ENCODE data around the gene RANBP10. TPM values are rescaled to one million over a fixed set of nuclear protein-coding genes. Genes with fewer than 3 reads are reported as not detected.

The RANBP10 gene
- total and polyA plus RNA-seq, 10 of the 15 experiments (the other 5 are each of a cell fraction or from before 2014, with no cell fraction given), result 1.2 to 20.4 (median 10.8) TPM

DNA sequence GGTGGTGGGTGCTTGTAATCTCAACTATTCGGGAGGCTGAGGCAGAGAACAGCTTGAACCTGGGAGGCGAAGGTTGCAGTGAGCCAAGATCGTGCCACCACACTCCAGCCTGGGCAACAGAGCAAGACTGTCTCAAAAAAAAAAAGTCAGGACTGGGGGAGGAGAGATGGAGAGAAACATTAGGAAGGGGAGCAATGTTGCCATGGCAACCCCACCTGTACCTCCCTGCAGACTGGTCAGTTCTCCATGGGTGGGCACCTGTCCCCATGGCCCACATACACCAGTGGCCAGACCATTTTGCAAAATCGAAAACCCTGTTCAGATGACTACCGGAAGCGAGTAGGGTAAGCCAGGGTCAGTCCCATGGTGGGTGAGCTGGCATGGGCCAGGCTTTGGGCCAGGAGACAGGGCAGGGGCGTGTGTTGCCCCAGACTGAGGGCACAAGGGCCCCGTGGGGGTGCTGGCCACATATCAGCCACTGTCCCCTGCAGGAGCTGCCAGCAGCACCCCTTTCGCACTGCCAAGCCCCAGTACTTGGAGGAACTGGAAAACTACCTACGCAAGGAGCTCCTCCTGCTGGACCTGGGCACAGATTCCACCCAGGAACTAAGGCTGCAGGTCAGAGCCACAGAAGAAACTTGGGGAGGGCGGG, 14.4 kb upstream of the RANBP10 start (continued):
- TF ChIP-seq DPF2 (IDR thresholded peaks at IDR 0.05), result no peak
- TF ChIP-seq SIN3A (IDR thresholded peaks at IDR 0.05; ENCODE audit: low read depth, low read length), result no peak
- TF ChIP-seq, protein P1, sequence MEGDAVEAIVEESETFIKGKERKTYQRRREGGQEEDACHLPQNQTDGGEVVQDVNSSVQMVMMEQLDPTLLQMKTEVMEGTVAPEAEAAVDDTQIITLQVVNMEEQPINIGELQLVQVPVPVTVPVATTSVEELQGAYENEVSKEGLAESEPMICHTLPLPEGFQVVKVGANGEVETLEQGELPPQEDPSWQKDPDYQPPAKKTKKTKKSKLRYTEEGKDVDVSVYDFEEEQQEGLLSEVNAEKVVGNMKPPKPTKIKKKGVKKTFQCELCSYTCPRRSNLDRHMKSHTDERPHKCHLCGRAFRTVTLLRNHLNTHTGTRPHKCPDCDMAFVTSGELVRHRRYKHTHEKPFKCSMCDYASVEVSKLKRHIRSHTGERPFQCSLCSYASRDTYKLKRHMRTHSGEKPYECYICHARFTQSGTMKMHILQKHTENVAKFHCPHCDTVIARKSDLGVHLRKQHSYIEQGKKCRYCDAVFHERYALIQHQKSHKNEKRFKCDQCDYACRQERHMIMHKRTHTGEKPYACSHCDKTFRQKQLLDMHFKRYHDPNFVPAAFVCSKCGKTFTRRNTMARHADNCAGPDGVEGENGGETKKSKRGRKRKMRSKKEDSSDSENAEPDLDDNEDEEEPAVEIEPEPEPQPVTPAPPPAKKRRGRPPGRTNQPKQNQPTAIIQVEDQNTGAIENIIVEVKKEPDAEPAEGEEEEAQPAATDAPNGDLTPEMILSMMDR (IDR thresholded peaks at IDR 0.05 in 2 of 3, conservative IDR thresholded peaks at IDR 0.05 in 1 of 3; ENCODE audit: control insufficient read depth in 2 of 3, extremely low read depth in 1 of 3, insufficient read depth in 1 of 3, low read depth in 3 of 3, low read length in 3 of 3), result no peak
- no peak for TF ChIP-seq RUNX3 (IDR thresholded peaks at IDR 0.05; ENCODE audit: low read length)
- no peak for TF ChIP-seq NFIC (IDR thresholded peaks at IDR 0.05; ENCODE audit: low read depth, low read length)

GRCh38 chr16:67814567-67814966, 8.2 kb upstream of the RANBP10 start:
- TF ChIP-seq REST (IDR thresholded peaks at IDR 0.05; ENCODE audit: low read depth, low read length) (no peak), SMC3 (IDR thresholded peaks at IDR 0.05; ENCODE audit: borderline replicate concordance, low read length) (no peak)
- DNase-seq (ENCODE audit: low read depth, low spot score) (no peak), FAIRE-seq (no peak), ATAC-seq (no peak)
- Histone ChIP-seq H3K27me3 (replicated peaks in 1 of 2; ENCODE audit: control insufficient read depth in 2 of 2, insufficient read depth in 2 of 2, low read length in 1 of 2) (no peaks in the 10 kb centered on the region), H3K4me3 (no peak overlapping the region), H4K20me1 (ENCODE audit: control insufficient read depth, insufficient read depth) (no peaks in the 10 kb centered on the region), H3K4me2 (ENCODE audit: control insufficient read depth, insufficient read depth) (no peak overlapping the region), H3K36me3 (ENCODE audit: control insufficient read depth in 2 of 2, insufficient read depth in 2 of 2, low read length in 1 of 2) (no peaks in the 10 kb centered on the region), H3K9ac (ENCODE audit: control insufficient read depth, insufficient read depth, low read length) (no peak overlapping the region), H3K27ac (ENCODE audit: control insufficient read depth, insufficient read depth) (no peak overlapping the region), H2AFZ (ENCODE audit: control insufficient read depth, low read depth, low read length) (no peak overlapping the region), H3K9me3 (replicated peaks; ENCODE audit: control insufficient read depth, insufficient read depth, low read length) (no peaks in the 10 kb centered on the region), H3K79me2 (ENCODE audit: control insufficient read depth, insufficient read depth, low read length) (no peaks in the 10 kb centered on the region), H3K4me1 (ENCODE audit: control insufficient read depth, insufficient read depth, low read length) (no peaks in the 10 kb centered on the region)
- in situ Hi-C loops (cut with MboI) (no loop called here), intact Hi-C loops (cut with micrococcal nuclease; ENCODE audit: unreplicated experiment) (no loop called here)
- SMC1A ChIA-PET (ENCODE audit: uncharacterized antibody, unreplicated experiment), result interaction anchor here (0.8 to 3.0 kb wide), 3 partner anchors 8 to 226 kb away, joined by 3 to 13 read pairs (median 12); partner anchors contain the start of genes RANBP10 and TSNAXIP1
- RAD21 ChIA-PET (ENCODE audit: unreplicated experiment), result interaction anchor here (1.1 to 2.6 kb wide), 5 partner anchors 54 to 416 kb away, joined by 3 to 19 read pairs (median 4); partner anchors contain the start of gene GFOD2
- WGBS (ENCODE audit: insufficient coverage, insufficient replicate concordance, low lambda C conversion rate, missing lambda C conversion rate), result 70% methylated on average over 8 of the region's 8 CpGs
- BruUV-seq (replicated peaks), result no TSS peak
- POLR2A ChIA-PET, result interaction anchor here (0.7 to 1.4 kb wide), 4 partner anchors 23 to 113 kb away, joined by 3 to 4 read pairs (median 3); no protein-coding TSS in a partner anchor
- CTCF ChIA-PET, result interaction anchor here (0.5 to 4.0 kb wide), 11 partner anchors 7 to 315 kb away, joined by 3 to 53 read pairs (median 25); partner anchors contain the start of genes NRN1L, RANBP10 and TSNAXIP1
